GM19023 (cell line): Measurements from ENCODE around the gene MYT1.
"Not testable (repeated sequence)": the region's sequence is repeated elsewhere in the genome, so short reads cannot be mapped to it uniquely, and the experiment has no call there.

Source experiments
- ATAC-seq: cut with Tn5 transposase; IDR thresholded peaks from one replicate; pipeline ENCODE4 v1.9.1; 2021; ENCODE audit warnings: mild to moderate bottlenecking, moderate library complexity; ENCODE audit not compliant: unreplicated experiment

Gene MYT1

DNA sequence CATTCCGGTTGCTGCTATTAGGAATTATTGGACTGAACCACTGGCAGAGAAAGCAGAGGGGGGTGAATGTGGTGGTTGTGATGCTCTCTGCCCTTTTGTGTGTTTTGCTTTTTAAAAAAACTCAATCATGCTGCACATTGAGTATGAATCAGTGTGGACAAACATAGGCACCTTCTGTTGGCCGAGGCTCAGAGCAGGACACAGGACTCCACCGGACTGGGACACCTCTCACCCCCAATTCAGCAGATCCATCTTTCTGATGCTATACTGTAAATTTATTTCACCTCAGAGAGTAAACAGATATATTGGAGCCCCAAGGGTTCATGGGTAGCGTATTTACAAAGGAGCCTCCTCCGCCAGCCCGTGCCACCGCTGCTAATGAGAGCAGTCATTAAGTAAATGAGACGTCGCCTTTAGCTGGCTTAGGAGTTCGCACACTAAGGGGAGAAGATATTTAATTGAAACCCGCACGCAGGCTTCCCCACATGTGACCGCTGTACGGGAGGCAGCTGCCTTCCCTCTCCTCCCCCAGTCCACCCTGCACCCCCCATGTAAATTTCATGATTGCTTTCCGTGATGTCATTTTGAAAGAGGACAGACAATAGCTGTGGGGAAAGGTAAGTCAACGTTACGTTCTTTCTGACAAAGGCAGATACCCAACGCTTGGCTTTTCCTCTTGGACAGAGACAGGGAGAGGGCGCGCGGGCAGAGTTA lies at the start of gene MYT1:
Gene MYT1 (plus strand): TSS at position 330 of the 714 bp plus-strand sequence. CDS start 34,410 bp downstream, outside the sequence.
- ATAC-seq = no peak

DNA sequence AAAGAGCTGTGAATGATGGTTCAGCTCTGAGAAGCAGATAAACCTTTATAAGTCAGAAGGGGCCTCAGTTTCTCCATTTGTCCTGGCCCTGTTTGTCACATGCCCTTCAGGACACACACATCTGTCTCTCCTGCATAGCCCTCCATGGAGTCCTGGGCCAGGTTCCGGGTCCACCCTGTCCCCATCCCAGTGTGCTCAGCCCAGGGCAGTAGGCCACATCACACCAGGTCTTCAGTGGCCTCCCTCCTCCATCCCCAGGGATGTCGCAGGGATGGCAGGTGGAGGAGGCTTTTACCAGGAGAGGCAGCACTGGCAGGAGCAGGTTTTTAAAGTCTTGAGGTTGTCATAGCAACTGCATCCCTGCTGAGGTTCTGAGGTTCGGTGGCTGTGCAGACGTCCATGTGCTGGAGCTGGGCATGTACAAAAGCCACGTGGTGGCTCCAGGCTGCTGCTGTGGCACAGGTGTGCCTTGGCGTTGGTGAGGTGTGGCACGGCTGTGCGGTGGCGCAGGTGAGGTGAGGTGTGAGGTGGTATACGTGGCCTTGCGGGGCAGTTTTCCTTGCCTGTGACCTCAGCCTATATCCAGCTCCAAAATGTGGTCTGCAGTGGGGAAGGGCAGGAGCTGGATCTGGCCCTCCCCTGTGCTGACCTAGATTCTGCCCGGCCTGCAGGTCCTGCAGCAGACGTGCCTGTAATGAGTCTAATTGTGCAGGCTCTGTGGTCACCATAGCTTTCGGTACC lies 48.9 kb upstream of the MYT1 start:
- no peak for ATAC-seq

DNA sequence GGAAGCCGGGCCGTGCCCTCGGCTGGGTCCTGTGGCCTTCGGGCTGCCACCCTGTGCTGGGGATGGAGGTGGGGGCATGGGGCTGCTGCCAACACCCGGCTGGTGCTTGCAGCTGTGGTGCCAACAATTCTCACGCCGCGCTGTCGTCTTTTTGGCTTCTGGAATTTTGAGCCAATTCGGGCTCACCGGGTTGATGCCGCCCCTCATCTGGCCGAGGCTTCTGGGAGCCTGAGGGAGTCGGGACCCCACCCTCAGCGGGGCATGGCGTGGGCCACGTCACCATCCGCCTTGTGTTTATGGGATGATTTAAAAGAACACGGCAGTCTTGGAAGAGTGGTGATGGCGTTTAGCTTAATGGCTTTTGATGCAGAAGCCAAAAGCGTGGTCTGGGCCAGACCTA lies 48.2 kb upstream of the MYT1 start:
- ATAC-seq = no peak

DNA sequence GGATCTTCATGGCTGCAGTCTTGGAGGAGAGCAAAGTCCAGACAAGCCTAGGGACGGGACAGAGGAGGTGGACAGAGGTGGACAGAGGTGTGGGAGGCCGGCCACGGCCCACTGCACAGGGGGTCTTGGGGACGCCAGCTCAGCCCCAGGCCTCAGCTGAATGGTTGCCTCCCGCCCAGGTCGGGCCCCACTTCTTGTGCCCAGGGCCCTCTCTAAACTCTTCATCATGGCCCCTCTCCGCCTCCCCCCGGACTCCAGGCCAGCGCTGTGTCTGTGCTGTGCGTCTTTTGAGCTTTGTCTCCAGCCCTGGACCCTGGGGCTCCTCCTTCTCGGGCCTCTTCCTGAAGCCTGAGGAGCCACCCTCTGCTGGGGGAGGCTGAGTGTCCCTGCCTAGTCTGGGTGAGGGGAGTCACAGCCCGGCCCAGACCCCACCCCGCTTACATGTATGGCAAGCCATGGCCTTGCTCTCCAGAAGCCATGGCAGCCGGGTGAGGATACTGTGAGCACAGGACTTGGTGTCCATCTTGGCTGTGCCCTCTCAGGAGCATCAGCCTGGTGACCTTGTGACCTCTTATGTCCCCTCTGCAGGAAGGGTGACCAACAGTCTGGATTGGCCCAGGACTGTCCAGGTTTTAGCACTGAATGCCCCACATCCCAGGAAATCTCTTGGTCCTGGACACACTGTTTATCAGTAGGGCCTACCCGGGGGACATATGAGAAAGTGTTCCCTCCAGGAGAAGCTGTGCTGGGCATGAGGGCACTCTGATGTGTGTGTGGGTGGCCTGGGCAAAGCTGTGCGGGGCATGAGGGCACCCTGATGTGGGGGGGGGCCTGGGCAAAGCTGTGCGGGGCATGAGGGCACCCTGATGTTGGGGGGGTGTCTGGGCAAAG lies 47.5 kb upstream of the MYT1 start:
- no peak for ATAC-seq

DNA sequence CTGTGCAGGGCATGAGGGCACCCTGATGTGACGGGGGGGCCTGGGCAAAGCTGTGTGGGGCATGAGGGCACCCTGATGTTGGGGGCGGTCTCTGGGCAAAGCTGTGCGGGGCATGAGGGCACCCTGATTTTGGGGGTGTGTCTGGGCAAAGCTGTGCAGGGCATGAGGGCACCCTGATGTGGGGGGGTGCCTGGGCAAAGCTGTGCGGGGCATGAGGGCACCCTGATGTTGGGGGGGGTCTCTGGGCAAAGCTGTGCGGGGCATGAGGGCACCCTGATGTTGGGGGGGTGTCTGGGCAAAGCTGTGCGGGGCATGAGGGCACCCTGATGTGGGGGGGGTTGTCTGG lies 46.8 kb upstream of the MYT1 start:
- ATAC-seq = not testable (repeated sequence)

DNA sequence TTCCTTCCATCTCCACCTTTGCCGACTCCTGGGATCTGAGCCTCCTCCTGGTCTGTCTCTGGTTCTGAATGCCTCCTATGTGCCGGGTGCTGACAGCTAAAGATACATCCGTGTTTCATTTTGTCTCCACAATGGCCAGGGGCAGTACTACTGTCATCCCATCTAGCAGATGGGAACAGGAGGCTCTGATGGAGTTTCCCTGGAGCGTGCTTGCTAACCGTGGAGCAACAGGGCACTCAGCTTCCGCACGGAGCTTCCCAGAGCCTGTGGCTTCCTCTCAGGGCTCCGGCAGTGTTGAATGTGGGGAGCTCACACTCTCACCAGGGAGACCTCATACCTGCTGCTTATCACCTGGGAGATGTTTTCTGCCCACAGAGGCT lies 45.0 kb upstream of the MYT1 start:
- no peak for ATAC-seq

DNA sequence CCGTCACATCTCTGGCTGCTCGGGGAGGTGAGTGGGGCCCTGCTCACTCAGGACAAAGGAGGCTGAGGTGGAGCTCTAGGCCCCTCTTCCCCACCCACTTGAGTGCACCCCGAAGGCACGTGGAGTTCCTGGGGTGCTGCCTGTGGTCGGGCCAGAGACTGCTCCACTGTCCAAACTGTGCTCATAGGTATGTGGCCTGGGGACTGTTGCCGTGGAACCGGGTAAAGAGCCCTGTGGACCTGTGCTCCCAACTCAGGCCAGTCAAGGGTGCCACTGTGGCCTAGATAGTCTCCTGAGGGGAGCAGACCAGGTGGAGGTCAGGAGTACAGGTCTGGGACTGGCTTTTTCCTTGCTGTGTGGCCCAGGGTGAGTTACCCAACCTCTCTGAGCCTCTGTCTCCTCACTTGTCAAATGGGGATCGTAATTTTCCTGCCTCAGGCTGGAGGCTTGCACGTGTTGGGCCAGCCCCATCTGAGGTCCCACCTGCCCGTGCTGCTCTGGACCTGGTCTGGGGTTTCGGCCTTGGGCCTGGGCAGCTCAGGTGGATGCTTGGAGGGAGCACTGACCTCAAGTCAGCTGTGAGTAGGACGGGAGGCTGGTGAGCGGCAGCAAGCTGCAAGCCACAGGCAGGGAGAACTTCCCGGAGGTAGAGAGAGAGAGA lies 44.4 kb upstream of the MYT1 start:
- no peak for ATAC-seq

DNA sequence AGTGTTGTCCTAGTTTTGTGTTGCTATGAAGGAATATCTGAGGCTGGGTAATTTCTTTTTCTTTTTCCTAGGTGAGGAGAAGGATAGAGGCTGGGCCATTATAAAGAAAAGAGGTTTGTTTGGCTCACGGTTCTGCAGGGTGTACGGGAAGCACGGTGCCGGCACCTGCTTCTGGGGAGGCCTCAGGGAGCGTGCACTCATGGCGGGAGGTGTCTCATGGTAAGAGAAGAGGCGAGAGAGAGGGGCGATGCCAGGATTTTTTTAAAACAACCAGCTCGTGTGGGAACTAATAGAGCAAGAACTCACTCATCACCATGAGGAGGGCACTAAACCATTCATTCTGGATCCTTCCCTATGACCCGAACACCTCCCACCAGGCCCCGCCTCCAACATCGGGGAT lies 42.7 kb upstream of the MYT1 start:
- ATAC-seq = no peak

DNA sequence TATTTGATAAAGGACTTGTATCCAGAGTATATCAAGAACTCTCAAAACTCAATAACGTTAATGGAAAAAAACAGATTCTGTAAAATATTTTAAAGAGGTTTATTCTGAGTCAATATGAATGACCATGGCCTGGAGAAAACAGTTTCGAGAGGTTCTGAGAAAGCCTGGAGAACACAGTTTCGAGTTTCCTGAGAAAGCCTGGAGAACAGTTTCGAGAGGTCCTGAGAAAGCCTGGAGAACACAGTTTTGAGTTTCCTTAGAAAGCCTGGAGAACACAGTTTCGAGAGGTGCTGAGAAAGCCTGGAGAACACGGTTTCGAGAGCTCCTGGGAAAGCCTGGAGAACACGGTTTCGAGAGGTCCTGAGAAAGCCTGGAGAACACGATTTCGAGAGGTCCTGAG lies 41.3 kb upstream of the MYT1 start:
- ATAC-seq = not testable (repeated sequence)

DNA sequence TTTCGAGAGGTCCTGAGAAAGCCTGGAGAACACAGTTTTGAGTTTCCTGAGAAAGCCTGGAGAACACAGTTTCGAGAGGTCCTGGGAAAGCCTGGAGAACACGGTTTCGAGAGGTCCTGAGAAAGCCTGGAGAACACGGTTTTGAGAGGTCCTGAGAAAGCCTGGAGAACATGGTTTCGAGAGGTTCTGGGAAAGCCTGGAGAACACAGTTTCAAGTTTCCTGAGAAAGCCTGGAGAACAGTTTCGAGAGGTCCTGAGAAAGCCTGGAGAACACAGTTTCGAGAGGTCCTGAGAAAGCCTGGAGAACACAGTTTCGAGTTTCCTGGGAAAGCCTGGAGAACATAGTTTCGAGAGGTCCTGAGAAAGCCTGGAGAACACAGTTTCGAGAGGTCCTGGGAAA lies 40.7 kb upstream of the MYT1 start:
- not testable (repeated sequence) for ATAC-seq

DNA sequence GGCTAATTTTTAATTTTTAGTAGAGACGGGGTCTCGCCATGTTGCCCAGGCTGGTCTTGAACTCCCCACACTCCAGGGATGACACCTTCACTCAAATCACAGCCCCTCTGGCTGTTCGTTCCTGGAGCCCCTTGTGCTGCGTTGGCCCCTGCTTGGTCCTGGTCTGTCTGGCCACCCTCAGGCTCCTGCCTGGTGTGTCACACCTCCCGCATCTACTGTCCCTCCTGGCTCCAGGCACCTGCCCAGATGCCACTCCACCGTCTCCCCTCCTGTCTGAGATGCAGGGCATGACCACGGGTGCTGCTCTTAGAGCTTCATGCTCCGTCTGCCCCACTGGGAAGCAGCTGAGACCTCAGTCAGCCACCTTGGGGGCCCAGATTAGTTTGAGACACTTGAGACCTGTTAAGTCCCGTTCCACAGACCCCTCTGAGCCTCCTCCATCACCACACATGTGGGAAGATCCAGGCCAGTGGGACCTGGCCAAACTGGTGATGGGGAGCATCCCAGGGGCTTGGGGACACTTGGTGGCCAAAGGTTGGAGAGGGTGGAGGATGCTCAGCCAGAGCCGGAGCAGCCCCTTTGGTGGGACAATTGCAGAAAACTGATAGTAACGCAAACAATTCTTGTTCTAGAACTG lies 35.0 kb upstream of the MYT1 start:
- ATAC-seq = no peak

DNA sequence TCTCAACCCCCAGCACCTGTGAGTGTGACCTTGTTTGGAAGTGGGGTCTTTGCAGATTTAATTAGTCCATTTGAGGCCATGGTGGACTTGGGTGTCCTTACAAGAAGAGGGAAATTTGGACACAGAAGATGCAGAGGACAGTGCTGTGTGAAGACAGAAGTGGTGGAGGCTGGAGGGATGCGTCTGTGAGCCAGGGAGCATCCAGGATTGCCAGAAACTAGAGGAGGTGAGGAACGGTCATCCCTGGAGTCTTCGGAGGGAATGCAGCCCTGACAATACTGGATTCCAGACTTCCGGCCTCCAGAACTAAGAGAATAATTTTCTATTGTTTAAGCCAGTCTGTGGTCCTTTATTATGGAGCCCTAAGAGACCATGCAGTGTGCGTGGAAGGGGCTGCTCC lies 34.0 kb upstream of the MYT1 start:
- no peak for ATAC-seq

DNA sequence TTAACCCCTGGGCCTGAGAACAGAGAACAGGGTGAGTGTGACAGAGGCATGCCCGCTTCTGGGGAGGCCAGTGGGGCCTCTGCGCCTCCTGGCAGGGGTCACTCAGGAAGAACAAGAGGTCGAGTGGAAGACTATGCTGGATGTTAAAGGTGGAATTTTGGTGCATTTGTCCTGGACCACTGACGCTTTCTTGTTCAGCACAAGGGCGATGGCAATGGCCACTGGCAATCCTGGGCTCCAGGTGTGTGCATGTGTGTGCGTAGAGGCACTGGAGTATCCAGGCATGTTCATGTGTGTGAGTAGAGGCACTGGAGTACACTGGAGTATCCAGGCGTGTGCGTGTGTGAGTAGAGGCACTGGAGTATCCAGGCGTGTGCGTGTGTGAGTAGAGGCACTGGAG lies 33.4 kb upstream of the MYT1 start:
- ATAC-seq = no peak

DNA sequence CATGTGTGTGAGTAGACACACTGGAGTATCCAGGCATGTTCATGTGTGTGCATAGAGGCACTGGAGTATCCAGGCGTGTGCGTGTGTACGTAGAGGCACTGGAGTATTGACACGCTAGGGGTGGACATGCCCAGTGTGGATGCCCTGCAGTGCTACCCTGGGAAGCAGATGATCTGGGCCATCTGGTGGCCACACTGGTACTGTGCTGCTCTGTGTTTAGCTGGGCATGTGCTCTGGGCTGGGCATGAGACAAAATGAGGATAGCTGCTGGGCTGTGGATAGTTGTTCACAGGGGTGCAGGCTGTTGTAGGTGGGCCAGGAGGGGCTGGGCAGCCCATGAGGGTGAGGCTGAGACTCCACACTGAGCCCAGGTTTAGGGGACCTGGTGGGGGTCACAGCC lies 32.8 kb upstream of the MYT1 start:
- ATAC-seq = no peak

DNA sequence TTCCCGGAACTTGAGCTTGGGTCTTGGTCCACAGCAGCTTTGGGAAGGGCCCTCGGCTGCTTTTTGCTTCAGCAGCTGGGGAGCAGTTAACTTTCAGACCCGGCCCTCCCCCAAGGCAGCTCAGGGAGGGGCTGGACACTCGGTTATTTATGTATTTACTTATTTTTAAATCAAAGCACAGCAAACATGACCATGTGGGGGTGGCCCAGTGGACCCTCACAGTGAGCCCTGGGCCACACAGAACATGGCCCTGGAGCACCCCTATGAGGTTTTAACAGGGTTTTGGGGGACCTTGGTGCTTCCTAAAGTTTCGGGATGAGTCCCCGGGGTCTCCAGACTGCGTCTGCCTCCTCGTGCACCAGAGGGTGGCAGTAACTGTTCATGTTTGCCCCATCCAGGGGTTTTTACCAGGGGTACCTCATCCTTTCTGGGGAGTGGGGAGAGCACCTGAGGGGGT lies 30.3 kb upstream of the MYT1 start:
- ATAC-seq = no peak

DNA sequence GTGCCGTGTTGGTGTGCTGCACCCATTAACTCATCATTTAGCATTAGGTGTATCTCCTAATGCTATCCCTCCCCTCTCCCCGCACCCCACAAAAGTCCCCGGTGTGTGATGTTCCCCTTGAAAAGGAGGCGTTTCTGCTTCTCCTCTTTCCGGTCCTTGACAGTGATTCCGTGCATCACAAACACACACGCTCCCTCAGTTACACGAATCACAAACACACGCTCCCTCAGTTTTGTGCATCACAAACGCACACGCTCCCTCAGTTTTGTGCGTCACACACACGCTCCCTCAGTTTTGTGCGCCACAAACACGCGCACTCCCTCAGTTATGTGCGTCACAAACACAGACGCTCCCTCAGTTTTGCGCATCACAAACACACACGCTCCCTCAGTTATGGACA lies 29.5 kb upstream of the MYT1 start:
- not testable (repeated sequence) for ATAC-seq

DNA sequence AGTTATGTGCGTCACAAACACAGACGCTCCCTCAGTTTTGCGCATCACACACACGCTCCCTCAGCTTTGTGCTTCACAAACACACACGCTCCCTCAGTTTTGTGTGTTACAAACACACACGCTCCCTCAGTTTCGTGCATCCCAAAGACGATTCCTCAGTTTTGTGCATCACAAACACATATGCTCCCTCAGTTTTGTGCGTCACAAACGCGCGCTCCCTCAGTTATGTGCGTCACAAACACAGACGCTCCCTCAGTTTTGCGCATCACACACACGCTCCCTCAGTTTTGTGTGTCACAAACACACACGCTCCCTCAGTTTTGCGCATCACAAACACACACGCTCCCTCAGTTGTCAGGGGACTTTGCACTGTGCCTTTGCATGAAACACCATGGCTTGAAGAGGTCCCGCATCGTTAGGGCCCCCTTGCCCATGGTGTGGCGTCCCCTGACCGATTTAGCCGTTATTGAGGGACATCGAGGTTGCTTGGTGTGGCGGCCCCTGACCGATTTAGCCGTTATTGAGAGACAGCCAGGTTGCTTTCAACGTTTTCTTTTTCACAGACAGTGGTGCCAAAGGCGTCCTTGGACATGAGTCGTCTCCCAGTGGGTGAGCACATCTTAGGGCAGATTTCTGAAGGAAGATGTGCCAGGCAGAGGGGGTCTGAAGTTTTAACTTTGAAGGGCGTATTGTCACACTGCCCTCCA lies 28.1 kb upstream of the MYT1 start:
- ATAC-seq = no peak

DNA sequence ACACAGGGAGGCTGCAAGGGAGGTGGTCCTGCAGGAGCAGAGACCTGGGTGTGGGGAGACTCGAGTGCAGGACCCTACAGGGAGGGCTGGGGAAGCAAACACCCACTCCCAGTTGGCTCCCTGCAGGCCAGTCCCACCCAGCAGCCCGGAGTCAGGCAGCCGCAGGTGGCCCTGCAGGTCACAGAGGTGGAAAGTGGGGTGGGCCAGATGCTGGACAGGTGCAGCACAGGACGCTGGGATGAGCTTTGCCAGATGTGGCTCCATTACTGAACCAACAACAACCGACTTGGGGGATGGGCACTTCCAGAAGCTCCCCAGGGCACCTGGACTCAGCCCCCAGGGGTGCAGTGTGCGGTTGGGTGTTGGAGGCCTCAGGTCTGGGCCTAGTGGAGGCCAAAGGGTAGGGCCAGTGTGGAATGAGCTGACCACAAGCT lies 26.6 kb upstream of the MYT1 start:
- ATAC-seq = no peak

DNA sequence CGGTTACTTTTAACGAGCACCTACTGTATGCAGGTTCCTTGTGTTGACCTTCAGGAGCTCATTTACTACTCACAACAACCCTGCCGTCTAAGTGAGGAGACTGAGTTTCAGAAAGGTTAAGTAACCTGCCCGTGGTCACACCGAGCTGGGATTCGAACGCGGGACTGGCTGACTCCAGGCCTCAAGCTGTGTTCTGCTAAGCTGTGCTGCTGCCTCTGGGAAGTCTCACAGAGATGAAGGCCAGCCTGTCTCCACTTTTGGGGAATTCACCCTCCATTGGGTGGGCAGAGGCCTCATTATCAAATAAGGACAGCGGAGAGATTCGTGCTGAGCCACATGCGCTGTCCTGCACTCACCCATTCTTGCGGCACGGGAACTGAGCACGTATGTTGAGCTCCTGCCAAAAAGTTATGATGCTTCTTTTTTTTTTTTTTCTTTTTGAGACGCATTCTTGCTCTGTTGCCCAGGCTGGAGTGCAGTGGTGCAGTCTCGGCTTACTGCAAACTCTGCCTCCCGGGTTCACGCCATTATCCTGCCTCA lies 25.9 kb upstream of the MYT1 start:
- ATAC-seq = no peak
